ENCODE results near the gene SLC29A4.
"Not testable (repeated sequence)": the region's sequence is repeated elsewhere in the genome, so short reads cannot be mapped to it uniquely, and the experiment has no call there.

SLC29A4 gene

GRCh38 chr7:5275510-5275909, 7.2 kb upstream of the SLC29A4 start:
- not testable (repeated sequence) for DNase-seq

DNA sequence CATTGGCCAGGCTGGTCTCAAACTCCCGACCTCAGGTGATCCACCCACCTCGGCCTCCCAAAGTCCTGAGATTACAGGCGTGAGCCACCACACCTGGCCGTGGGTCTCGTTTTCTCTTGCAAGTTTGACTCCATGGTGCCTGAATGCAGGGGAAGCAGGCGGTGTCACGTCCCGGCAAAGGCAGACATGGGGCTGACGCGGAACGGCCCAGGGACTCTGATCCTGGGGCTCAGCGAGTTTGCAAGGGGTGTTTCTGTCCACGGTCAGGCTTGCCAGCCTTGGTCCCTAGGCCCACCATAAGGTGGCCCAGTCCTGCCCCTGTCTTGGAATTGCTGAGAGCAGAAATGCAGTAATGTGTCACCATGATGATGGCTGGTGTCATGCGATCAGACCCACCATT, 6.6 kb upstream of the SLC29A4 start:
- not testable (repeated sequence) for DNase-seq

DNA sequence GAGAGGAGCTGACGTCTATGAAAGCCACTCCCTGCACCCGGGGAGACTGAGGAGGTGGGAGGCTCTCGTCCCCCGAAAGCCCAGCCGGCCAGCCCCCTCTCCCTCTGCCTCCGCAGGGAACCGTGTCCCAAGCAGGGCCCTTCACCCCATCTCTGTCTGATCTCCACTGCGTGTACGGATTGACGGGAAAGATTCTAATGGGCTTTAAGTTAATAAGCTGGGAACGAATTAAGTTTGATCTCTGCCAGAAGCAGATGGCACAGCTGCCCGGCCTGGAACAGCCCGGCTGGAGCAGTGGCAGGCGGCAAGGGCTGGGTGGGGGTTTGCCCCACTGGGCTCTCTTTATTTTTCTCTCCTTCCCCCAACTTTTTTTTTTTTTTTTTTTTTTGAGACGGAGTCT, 6.1 kb upstream of the SLC29A4 start:
- DNase-seq = no peak

DNA sequence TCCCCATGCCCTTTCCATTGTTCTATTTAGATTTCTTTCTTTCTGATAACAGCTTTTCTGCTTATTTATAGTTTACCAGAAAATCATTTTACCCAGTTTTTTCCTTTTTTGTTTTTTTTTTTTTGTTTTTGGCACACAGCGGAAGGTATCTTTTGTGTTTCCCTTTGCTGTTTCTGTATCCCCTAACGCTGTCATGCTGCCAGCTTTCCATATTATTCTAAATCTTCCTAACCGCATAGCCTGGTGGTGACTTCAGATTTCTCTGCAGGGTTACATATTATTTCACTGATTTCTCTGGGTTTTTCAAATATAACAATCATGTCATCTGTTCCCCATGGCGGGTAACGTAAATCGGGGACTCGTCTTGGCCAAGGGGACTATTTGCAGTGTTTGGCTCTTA, 4.0 kb upstream of the SLC29A4 start:
- no peak for DNase-seq

DNA sequence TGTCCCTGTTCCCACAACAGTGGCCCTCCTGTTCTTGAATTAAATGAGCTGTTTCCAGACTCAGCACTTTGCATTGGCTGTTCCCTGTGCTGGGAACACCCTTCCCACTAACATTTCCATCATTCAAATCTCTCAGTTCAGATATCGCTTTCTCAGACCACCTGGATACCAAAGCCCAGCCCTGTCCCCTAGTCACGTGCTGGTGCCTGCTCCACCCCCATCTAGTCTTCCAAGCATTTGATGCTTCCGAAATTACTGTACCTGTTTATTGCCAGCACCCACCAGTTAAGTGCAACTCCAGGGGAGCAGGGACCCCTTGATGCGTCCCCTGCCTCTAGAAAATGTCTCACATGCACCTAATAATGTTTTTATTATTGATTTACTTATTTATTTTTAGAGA, 3.0 kb upstream of the SLC29A4 start:
- DNase-seq = no peak

DNA sequence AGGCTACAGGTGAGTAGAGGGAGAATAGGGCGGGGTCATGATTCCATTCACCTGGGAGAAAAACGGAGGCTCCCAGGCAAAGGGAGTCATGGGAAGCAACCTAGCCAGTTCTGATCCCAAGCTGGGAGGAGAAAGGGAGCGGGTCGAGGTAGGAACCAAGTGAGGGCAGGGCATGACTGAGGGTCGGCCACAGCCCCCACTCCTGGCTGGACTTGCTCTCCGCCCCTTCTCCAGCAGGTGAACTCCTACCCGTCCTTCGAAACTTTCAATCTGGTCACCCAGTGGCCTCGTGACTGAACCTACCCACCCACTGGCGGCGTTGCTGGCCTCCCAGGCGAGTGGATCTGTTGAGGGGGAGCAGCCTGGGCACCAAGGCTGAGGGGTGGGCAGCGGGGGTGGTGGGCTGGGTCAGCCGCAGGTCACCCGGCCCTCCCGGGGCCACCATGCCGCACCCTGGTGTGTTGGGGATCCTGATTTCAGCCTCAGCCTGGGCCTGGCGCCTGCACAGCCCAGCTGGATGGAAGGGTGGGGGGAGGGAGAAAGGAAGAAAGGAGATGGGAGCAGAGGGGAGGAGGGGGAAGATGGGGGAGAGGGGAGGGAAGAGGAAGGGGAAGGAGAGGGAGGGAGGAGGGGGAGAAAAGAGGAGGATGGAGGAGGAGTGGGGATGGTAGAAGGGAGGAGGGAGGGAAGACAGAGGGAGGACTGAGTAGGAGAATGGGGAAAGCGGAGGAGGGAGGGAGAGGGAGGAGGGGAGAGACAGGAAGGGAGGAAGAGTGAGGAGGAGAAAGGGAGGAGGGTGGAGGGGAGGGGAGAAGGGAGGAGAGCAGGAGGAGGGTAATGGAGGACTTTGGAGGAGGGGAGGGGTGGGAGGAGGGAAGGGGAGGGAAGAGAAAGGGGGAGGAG, 894 bp upstream of the SLC29A4 start:
- not testable (repeated sequence) for DNase-seq

DNA sequence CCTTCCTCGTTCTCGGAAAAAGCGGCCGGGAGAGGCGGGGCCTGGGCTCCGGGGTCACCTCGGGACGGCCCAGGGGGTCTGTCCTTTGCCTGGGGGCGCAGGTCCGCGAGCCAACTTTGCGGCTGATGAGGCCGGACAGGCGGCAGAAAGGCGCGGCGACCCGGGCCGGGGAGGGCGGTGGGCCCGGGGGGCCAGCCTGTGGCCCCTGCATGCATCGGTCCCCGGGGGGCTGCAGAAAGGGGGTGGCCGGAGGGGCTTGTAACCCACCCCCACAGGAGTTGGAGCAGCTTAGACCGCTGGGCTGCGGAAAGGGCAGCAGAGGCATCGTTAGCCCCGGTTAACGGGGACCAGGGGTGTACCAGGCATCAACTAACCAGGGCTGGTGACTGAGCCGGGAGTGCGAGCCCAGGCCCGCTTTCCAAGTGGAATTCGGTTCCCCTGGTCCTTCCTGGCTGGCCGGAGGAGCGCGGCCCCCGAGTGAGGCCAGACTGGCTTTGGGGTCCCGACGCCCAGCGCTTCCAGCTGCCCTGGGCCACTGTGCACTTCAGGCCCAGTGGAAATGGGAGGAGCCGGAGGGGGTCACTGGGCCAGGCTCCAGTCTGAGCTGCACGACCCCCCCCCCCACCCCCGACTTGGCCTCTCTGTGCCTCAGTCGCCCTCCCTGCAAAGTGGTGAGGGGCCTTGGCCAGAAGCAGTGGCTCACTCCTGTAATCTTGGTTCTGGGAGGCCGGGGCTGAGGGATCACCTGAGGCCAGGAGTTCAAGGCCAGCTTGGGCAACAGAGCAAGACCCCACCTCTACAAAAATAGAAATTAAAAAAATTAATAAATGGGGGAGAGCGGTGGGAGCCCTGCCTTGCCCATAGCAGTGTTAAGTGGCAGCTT, 919 bp downstream of the SLC29A4 start:
- peak in 1 of 3 donors; percentile 20 for DNase-seq

DNA sequence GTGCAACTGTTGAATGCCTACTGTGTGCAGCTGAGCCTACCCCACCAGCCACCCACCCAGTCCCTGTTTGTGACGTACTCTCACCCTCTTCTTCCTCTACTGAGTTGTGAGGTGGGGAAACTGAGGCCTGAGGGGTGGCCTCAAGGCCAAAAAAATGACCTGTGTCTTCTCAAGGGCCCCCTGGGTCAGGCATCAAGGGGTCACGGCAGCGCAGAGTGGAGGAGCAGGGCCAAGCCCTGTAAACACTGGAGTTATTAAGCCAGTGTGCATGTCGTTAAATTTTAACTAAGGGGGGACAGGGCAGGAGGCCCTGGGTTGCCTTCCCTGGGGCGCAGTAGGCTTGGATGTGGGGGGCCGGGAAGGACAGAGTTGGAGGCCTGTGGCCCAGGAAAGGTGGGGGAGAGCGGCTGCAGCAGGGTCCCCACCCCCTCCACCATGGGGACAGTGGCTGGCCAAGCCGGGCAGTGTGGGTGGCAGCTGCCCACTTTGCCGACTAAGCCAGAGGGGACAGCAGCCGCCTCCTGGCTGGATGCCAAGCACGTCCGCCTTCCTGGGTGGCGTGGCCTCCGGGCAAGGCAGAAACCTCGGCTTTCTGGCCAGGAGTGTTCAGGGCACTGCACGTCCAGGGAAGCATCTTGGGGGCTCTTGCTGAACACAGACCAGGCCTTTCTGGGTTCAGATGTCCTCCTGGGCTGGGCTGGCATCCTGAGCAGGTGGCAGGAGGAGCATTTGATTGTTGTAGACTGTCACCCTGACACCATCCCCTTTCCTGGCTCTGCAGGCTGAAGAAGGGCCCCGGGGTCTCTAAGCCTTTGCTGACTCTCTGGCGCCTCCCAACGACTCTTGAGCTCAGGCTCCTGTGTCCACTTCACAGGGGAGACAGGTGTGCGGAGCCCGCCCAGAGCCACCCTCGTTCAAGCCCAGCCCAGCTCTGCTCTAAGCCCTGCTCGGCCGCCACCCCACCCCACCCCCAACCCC, 1.9 kb downstream of the SLC29A4 start:
- peak in 2 of 3 donors; percentile 24 to 53 for DNase-seq

- DNase-seq = no peak
Measured at GRCh38 chr7:5286933-5287332, 4.2 kb downstream of the SLC29A4 start.

DNA sequence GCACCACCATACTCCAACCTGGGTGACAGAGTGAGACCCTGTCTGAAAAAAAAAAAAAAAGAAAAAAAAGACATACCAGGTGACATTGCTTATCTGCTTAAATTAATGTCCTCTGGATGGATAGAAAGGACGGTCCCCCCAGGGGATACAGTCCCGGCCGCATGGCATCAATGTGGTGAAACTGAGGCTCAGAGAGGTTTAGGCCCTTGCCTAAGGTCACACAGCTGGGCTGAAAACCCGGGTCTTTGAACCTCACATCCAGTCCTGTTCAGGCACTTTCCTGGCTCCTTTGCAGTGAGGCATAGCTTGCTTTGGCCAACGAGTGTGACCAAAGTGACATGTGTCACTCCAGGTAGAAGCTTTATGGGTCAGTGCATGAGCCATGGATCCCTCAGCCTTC, 4.6 kb downstream of the SLC29A4 start:
- DNase-seq = not testable (repeated sequence)

DNA sequence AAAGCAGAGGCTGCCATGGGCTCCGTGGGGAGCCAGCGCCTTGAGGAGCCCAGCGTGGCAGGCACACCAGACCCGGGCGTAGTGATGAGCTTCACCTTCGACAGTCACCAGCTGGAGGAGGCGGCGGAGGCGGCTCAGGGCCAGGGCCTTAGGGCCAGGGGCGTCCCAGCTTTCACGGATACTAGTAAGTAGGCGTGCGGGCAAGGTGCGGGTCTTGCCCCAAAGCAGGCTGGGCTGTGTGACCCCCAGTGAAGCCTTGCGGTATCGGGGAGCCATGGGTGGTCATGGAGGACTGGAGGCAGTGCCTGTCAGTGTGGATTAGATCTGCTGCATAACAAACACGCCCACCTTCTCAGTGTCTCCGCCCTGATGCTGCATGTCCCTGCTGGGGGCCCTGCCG, 5.1 kb downstream of the SLC29A4 start:
- no peak for DNase-seq

- not testable (repeated sequence) for DNase-seq
Measured at GRCh38 chr7:5288560-5288959, 5.8 kb downstream of the SLC29A4 start.

DNA sequence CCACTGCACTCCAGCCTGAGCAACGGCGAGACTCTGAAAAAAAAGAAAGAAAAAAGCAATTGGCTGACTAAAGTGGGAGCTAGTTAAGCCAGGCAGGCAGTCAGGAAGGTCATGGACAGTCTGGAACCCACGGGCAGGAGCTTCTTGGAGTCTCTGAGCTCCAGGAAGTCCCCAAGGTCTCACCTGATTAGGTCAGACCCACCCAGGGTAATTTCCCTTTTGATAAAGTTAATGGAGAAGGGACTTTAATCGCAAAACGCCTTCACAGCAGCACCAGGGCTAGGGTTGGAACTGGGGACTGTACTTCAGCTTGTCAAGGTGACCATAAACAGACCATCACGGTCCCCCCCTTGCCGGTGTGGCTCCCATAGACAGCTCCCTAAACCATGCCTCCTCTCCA, 6.6 kb downstream of the SLC29A4 start:
- DNase-seq = no peak

DNA sequence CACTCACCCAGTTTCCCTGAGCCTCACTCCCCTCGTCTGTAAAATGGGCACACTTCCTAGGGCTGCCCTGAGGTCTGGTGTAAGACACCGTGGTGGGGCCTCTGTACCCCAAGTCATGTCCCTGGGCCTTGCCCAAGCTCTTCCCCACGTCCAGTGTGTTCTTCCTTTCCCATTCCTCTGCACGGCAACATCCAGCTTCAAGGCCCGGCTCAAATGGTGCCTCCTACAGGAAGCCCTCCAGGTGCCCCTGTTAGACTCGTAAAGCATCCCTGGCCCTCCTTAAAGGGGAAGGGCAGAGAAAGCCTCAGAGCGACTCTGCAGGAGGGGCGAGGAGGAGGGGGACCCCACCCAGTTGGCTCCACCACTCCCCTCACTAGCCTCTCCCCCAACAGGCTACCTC, 8.6 kb downstream of the SLC29A4 start:
- no peak for DNase-seq

DNA sequence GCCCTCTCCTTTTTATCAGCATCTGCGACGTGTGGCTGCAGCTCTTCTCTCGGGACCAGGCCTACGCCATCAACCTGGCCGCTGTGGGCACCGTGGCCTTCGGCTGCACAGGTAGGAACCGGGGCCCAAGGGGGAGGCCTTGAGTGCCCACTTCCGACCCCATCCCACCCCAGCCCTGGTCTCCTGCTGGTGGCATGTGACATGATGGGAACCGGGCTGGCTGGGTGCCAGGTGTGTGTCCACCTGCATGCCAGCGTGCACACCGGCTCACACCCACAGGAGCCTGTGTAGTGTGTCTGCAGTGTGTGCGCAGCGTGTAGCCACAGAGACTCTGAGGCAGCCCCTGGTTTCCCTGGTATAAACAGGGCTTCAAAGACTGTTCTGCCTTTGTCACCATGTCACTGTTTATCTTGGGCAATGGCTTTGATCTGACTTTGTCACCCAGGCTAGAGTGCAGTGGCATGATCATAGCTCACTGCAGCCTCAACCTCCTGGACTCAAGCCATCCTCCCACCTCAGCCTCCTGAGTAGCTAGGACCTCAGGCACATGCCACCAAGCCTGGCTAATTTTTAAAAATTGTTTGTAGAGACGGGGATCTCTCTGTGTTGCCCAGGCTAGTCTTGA, 9.1 kb downstream of the SLC29A4 start:
- DNase-seq = not testable (repeated sequence)

DNA sequence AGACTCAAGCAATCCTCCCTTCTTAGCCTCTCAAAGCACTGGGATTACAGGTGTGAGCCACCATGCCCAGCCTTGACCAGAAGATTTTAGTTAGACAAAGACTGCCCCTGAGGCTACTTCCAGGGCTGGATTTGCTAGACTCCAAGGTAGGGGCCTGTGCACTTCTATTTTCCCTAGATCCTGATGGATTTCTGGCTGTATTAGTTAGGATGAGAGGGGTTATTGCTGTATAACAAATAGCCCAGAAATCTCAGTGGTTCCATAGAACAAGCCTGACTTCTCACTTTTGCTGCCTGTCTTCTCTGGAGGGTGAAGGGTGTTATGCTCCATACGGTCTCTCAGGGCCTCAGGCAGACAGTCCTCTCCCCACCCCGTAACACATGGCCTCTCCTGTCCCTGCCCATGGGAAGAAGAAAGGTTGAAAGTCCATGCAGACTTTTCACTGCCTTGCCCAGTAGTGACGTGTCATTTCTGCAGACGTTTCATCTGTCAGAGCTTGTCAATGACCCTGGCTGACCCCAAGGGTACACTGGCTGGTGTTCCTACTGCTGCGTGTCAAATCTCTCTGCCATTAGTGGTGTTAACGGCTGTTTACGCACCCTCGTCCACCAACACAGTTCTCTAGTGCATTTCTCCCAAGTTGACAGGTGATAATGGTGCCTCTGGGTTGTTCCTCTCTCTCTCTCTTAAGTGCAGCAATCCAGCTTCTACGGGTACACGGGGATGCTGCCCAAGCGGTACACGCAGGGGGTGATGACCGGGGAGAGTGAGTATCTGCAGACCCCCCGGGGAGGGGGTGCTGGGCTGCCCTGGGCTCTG, 11.6 kb downstream of the SLC29A4 start:
- no peak for DNase-seq

- no peak for DNase-seq
Measured at GRCh38 chr7:5295039-5296014, 12.6 kb downstream of the SLC29A4 start.

DNA sequence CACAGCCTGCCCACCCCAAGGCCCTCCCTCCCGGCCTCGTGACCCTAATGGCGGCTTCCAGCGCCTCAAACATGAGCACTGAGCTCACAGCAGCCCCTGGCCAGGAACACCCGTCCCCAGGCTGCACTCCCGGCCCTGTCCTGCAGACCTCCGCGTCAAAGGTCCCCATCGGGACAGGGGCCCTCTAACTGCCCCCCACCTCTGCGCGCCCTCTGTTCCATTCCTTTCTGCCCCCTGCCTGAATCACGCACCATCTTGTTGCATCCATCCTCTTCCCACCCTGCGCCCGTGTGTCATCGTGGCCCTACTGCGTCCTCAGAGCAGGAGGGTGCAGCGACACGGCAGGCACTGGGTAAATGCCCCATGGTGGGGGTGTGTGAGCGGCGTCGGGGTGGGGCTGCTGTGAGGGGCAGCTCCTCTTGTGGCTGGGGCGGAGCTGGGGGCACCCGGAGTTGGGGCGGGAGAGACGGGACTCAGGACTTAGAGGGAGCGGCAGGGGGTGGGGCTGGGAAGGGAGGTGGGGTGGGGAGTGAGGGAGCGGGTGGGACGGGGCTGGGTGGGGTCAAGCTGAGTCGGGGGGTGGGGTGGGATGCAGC, 13.4 kb downstream of the SLC29A4 start:
- no peak for DNase-seq

DNA sequence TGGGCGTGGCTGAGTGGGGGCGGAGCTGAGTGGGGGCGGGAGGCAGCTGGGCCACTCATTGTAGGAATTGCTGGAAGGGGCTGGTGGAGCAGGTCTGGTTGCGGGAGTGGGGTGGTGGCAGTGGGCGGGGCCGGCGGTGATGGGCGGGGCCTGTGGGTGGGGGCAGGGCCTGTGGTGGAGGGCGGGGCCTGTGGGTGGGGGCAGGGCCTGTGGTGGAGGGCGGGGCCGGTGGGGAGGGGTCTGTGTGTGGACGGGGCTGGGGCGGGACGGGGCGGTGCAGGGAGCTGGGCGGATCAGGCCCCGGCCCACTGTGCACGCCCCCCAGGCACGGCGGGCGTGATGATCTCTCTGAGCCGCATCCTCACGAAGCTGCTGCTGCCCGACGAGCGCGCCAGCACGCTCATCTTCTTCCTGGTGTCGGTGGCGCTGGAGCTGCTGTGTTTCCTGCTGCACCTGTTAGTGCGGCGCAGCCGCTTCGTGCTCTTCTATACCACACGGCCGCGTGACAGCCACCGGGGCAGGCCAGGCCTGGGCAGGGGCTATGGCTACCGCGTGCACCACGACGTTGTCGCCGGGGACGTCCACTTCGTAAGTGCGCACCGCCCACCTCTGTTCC, 14.0 kb downstream of the SLC29A4 start:
- DNase-seq = peak in 2 of 3 donors; percentile 23 to 43

Measured in suppressor macrophage treated with lipopolysaccharide for 1 hour (primary cell).